Posterior vena cava (tissue), 2 donors: ENCODE data around the gene GBP4. TPM values are rescaled to one million over a fixed set of nuclear protein-coding genes. Genes with fewer than 3 reads are reported as not detected.
"Not testable (repeated sequence)": the region's sequence is repeated elsewhere in the genome, so short reads cannot be mapped to it uniquely, and the experiment has no call there.

Source experiments
- DNase-seq: peaks from one replicate; pipeline ENCODE4 v3.0.0-alpha.2; 2020; ENCODE audit warnings: low spot score
- intact Hi-C, 2 donors: fragments of 100-400 bp; cut with DNase I; formaldehyde crosslinking; loops; one replicate each; pipeline versions ENCODE4 v1.14.1 to v1.14.2; 2022 to 2023
- long read RNA-seq, 2 donors: library from polyadenylated mRNA; unstranded; transcript quantifications; one replicate each; pipeline ENCODE4 v2.0.0, GENCODE V29; 2020 to 2021
- total RNA-seq, 2 donors: library from RNA; stranded (reverse); fragmentation: NEBNext Ultra II Directional; extraction: Animal tissue kit (Norgen Biotek cat#: 25700); gene quantifications; one replicate each; pipeline ENCODE4 v1.2.1, GENCODE V29; 2021
- donor health status: DM: yes; HTN: yes; CAD: no.
- donor health status: DM: yes; HTN: yes; CAD: no.

GBP4 gene, protein sequence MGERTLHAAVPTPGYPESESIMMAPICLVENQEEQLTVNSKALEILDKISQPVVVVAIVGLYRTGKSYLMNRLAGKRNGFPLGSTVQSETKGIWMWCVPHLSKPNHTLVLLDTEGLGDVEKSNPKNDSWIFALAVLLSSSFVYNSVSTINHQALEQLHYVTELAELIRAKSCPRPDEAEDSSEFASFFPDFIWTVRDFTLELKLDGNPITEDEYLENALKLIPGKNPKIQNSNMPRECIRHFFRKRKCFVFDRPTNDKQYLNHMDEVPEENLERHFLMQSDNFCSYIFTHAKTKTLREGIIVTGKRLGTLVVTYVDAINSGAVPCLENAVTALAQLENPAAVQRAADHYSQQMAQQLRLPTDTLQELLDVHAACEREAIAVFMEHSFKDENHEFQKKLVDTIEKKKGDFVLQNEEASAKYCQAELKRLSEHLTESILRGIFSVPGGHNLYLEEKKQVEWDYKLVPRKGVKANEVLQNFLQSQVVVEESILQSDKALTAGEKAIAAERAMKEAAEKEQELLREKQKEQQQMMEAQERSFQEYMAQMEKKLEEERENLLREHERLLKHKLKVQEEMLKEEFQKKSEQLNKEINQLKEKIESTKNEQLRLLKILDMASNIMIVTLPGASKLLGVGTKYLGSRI
- 1 to 10 TPM; 5.5 to 9.5 TPM for total RNA-seq
- long read RNA-seq, donor 1, partial matches to known transcripts, result 1 of 3 reads
- long read RNA-seq, donor 1, other reads (novel, unspliced or antisense), result 2 of 3 reads
- long read RNA-seq, donor 2, full-length matches to known transcripts, result 4 of 5 reads
- long read RNA-seq, donor 2, partial matches to known transcripts, result 0 of 5 reads
- long read RNA-seq, donor 2, other reads (novel, unspliced or antisense), result 1 of 5 reads

DNA sequence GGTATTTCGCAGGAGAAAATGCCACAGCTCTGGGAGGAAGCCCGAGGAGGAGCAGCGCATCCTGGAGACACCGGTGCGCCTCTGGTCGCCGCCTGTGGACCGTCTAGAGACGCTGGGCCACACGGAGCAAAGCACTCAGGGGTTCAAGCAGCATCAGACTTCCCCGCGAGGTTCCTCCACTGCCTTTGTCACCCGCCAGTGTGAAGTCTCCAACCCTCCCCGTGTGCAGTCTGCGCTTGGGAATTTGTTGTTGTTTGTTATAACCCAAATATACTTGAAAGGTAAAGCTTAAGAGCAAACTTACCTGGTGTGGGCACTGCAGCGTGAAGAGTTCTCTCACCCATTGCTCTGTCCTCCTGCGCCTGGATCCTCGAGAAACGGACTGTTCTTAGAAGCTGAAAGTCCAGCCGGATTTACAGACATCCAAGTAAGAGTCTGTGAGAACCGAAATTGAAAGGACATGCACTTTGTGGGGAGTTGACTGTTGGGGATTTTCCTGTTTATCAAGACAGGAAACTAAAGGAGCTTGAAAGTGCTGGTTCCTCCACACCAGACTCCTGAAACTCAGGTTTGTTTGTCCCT, at the start of gene GBP4:
GBP4 (minus strand) TSS at position 452 of the 582 bp plus-strand sequence; CDS start at position 344, 108 bp downstream.
- intact Hi-C loops, result no loop called here
- peak; percentile 82 for DNase-seq

DNA sequence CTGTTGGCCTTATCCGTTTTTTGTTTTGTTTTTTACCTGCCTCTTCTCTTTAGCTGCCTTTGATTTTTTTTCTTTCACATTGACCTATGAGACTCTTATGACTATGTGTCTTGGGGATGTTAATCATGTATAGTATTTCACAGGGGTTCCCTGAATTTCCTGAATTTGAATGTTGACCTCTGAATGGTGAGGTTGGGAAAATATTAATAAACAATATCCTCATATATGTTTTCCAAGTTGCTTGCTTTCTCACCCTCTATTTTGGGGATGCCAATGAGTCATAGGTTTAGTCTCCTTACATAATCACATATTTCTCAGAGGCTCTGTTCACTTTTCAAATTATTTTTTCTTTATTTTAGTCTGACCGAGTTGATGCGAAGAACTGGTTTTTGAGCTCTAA, 44.3 kb upstream of the GBP4 start:
- intact Hi-C loops, result no loop called here
- DNase-seq, result no peak

DNA sequence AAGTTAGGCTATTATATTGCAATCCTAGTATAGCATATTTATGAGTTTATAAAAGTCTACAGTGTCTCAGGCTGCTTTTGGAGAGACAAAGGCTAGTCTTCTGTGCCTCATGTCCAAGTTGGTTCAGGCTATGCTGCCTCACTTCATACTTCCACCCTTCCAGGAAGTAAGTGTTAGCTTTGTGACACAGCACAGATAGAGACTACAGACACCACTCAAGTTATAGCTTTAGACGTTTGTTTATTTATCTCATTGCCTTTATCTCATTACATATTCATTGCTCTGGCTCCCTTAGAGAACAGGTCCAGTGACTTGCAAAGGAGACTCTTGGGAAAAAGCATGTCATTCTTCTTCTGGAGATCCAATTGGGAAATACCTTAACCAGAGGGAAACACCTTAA, 22.6 kb upstream of the GBP4 start:
- intact Hi-C loops, result no loop called here

DNA sequence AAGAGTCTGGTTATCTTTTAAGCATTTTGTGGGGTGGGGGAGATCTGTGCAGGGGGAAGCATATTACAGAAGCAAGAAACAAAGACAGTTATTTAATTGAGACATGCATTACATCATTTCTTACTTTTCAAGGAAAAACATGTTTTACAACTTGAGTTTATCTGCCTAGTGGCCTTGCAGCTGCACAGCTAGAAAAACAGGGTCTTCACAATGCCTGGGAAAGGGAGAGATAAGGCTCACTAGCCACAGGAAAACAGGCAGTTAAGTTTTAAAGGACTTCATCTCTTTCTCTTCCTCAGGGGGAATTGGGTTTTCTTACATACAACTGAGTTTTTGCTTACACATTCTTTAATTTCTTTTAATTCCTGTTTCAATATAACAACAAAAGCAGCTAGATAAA, 21.1 kb upstream of the GBP4 start:
- intact Hi-C loops, DNase-seq: not testable (repeated sequence)

More for the DNA sequence above, 22.6 kb upstream of the GBP4 start:
- no peak for DNase-seq

DNA sequence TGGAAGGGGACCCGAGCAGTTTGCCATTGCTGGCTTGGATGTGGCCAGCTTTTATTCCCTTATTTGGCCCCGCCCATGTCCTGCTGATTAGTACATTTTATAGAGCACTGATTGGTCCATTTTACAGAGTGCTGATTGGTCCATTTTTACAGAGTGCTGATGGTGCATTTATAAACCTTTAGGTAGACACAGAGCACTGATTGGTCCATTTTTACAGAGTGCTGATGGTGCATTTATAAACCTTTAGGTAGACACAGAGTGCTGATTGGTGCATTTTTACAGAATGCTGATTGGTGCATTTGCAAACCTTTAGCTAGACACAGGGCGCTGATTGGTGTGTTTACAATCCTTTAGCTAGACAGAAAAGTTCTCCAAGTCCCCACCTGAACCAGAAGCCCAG, 20.2 kb upstream of the GBP4 start:
- DNase-seq, intact Hi-C loops: not testable (repeated sequence)

DNA sequence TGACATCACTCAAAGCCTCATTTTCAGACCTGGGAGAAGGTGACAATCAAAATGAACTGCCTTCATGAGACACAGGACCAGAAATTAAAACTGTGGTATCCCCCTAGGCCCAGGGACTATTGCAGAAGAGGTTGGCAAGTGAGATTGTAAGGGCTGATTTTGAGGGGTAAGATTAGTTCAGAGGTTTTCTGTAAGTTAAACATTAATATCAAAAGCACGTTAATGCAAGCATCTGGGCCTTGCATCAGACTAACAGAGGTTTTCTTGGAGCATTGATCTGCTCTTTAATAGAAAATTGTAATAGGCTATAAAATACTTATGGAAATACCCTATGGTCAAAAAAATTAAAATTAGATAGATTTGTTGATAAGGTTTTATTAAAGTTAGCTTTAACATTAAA, 14.6 kb upstream of the GBP4 start:
- DNase-seq, result no peak
- intact Hi-C loops, result no loop called here

DNA sequence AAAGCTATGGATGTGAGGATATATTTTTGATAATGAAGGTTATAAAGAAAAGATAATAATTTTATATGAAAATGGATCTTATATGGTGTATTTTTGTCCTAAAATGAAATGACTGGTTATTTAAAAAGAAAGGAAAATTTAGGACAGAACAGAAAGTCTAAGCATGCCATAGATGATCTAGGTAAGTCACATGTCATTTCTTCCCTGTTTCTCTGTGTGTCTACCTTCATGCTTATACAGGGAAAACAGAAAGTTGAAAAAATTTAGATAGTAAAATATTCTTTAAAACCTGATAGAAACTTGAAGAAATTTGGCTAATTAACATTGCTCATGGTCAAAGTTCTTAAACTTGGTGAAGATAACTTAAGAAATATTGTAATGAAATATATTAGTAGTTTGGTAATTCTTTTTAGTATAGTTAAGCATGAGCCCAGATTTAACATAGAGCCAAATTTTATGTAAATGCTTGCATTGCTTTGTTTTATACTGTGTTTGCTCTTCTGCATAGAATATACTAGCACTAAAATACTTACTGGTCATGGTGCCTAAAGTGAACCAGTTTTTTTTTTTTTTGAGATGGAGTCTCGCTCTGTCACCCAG, 12.4 kb upstream of the GBP4 start:
- no peak for DNase-seq
- intact Hi-C loops, result no loop called here

DNA sequence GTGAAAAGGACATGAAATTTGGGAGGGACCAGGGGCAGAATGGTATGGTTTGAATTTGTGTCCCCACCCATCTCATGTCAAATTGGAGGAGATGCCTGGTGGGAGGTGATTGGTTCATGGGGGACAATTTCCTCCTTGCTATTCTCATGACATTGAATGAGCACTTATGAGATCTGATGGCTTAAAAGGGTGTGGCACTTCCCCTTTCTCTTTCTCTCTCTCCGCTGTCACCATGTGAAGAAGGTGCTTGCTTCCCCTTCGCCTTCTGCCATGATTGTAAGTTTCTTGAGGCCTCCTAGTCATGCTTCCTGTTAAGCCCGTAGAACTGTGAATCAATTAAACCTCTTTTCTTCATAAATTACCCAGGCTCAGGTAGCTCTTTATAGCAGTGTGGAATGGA, 7.6 kb upstream of the GBP4 start:
- intact Hi-C loops, result no loop called here
- DNase-seq, result no peak

DNA sequence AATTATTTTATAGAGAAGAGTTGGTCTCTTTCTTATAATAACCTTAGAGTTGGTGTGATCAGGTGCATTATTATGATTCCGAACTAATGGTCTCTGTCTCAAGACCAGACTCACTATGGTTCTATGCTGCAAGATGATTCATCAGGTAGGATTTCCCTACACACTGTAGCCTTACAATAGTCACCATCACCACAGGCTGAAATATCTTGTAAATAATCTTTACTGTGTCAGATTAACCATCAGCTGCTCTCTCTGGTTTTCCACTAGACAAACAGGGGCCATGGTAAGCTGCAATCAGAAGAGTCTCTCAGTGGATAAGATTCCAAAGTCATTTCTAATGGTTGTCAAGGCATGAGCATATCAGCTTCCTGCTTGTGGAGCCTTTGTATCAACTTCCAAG, 4.4 kb upstream of the GBP4 start:
- DNase-seq, result no peak
- intact Hi-C loops, result no loop called here

DNA sequence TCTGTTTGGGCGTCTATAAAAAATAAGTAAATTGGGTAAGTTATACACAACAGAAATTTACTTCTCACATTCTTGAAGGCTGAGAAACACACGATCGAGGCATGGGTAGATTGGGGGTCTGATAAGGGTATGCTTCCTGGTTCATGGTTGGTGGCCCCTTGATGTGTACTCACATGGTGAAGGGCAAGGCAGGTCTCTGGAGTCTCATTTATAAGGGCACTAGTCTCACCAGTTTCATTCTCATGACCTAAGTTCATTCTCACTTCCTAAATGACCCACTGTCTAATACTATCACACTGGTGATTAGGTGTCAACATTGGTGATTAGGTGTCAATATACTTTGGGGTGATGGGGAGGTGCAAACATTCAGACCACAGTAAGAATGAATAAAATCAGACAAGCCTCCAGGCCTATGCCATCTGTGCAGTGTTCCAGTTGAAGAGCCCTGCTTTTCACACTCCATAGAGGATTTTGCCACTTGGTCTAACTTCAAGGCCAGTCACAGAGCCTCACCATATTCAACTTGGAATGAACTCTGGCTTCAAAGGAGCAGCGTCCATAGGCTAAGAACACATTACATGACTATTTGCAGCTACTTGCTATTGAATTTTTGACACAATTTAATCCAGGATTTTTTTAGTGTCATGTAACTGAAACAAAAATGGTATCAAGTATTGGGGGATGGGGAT, 2.5 kb upstream of the GBP4 start:
- intact Hi-C loops, result no loop called here
- DNase-seq, result no peak

DNA sequence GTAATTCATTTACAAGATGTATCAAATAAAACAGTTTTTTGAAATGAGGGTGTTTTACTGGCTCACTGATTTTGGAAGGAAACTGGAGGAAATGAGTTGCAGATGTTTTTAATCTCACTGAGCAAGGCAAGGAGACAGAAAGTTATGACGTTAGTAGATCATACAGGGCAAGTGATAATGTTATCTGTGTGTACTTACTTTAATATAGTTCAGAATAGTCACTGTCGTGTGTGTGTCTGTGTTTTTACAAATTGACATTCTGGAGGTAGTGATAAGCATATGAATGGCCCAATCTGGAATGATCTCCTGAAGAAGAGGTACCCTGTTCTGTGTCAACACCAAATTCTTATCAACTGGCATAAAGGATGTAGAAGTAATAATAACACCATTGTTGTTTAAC, 1.9 kb upstream of the GBP4 start:
- intact Hi-C loops, result no loop called here

DNA sequence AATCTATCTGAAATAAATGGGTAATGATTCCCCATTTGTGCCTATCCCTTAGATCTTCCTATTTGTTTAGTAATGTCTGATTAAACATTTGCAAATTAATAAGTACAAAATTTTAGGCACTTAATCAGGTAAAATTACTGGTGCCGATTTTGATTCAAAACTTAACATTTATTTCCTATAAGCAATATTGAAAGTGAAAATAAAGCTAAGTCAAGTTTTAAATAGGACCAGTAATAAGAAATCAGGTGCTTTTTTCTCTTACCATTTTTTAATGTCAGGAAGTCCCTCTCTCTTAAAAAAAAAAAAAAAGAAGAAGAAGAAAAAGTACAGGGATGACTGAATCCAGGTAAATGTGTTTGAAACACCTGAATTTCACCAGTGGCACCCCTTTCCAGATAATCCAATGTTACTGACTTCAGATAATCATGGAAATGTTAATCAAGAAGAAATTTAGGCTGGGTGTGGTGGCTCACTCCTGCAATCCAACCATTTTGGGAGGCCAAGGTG, 836 bp upstream of the GBP4 start:
- DNase-seq, result no peak
- intact Hi-C loops, result no loop called here

More for the DNA sequence above, 1.9 kb upstream of the GBP4 start:
- no peak for DNase-seq

DNA sequence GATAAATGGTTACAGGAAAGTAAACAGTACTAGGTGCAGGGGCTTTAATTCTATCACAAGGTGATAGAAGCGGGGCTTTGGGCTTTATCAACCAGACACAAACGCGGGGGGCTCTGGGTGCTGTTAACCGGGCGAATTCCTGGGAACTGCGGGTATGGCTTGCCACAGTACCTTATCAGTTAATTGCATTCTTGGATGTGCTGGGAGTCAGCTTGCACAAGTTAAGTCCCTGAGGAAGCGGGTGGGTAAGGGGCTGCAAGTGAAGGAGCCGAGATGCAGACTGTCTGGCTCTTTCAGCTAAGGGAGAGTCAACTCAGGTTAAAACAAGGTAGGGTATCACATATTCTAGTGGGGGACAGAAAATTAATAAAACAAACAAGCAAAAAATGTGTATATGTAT, 661 bp downstream of the GBP4 start:
- DNase-seq, result no peak
- intact Hi-C loops, result no loop called here

DNA sequence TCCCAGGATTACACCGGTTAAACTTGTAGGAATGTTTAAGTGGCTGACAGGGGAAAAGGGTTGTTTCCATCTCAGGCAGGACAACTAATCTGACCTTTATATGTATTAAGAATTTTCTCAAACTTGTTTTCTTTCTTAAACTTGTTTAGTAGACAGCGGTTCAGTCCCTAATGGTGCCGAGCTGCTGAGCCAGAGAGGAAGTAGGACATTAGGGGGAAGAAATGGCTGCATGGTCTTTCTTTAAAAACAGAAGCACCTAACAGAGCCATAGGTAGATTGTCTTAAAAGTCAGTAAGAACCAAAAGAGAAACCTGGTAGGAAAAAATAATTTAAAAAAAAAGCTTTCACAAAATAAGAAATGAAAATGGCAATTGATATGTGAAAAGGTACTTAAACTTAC, 3.3 kb downstream of the GBP4 start:
- intact Hi-C loops, result no loop called here
- DNase-seq, result no peak

DNA sequence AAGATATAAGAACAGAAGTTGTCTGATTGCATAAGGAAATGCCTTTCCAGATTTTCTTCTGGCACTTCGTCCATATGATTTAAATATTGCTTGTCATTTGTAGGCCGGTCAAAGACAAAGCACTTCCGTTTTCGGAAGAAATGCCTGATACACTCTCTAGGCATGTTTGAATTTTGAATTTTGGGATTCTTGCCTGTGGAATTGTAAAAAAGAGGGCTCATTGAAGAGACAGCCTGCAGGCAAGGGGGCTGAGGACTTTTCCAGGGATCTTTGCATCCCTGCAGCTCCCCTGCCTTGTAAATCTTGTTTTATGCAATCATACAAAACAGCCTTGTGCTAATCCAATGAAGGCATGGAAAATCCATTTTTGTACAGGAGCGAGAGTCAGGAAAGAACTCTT, 7.4 kb downstream of the GBP4 start:
- no peak for DNase-seq
- intact Hi-C loops, result no loop called here

DNA sequence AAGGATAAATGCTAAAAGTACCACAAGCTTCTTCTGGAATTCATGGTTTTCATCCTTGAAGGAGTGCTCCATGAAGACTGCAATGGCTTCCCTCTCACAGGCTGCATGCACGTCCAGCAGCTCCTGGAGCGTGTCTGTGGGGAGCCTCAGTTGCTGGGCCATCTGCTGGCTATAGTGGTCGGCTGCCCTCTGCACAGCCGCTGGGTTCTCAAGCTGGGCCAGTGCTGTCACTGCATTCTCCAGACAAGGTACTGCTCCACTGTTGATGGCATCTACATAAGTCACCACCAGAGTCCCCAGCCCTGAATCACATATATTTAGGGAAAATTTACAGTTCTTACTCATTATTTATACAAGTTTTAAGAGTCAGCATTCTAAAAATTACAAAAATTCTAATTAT, 8.7 kb downstream of the GBP4 start:
- DNase-seq, result no peak
- intact Hi-C loops, result no loop called here

DNA sequence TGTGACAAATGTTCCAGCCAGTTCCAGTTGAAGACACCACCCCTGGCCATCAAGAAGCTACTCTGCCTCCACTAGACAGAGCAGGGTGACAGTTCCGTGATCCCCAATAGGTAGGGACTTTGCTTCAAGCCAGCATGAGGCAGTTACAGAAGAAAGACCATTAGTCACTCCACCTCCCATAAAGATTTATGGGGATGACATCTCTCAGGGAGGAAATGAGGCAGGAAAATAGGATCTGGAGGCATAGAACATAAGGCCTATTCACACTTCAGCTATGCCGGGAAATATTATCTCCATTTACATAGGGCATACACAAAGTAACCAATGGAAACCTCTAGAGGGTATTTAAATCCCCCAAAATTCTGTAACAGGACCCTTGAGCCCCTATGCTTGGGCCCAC, 19.4 kb downstream of the GBP4 start:
- intact Hi-C loops, result no loop called here

DNA sequence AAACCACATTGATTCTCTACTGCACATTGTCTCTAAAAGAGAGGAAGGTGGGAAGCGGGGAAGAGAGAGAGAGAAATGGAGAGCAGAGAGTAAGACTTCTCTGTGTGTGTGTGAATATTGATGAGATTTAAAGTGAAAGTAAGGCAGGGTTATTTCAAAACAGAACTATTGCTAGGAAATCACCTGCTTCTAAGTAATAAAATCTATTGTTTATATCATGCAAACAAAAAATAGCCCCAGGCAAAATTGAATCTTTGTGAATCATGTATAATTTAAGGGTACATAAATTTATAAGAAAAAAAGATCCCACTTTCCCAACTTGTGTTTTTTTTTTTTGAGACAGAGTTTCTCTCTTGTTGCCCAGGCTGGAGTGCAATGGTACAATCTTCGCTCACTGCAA, 21.8 kb downstream of the GBP4 start:
- no peak for DNase-seq
- intact Hi-C loops, result no loop called here

More for the DNA sequence above, 19.4 kb downstream of the GBP4 start:
- DNase-seq, result no peak

DNA sequence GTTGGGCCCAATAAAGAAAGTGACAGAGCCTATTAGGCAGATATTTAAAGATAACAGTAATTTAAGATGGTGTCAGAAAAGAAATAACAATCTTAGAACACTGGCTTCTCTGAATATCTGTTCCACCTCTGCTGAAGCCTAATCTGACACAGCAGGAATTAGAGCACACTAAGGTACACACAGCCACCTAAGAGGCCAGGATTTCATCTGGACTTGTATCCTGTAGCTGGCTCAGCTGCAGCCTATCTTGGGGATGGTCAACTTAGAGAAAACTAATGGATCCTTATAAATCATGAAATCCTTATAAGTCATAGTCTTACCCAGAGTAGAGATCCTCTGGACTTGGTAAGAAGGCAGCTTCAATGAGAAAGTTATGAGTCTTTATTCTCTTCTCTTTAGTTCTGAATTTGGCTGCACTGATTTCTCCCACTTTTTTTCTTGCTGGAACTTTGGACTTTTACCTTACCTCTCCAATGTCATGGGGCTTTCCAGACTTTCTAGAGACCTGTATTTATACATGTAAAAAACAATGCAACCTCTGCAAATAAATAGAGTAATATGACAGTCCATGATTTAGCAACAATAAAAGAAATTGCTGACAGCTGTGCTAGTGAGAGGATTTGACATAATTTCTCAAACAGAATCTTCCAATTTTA, 23.0 kb downstream of the GBP4 start, which contains the start of gene GBP7:
GBP7 (minus strand) TSS at position 403 of the 656 bp plus-strand sequence. CDS start 4,068 bp downstream, outside the sequence.
- intact Hi-C loops, result no loop called here
- DNase-seq, result no peak
